Choroid plexus epithelial cell (primary cell): ENCODE data around the gene CSNK1A1.
"Not testable (repeated sequence)": the region's sequence is repeated elsewhere in the genome, so short reads cannot be mapped to it uniquely, and the experiment has no call there.

Experiments used
- DNase-seq: peaks from one replicate; pipeline ENCODE4 v3.0.0-alpha.2; 2010; ENCODE audit warnings: low read depth
- H3K4me3 ChIP-seq: 2 replicates; pipeline ENCODE4 v1.5.1; 2011; ENCODE audit warnings: low read depth, mild to moderate bottlenecking, control low read depth, low read length, moderate library complexity
- TF ChIP-seq, protein P1 (sequence below): conservative IDR thresholded peaks from 2 replicates; pipeline ENCODE4 v1.5.1; 2011; ENCODE audit warnings: low read depth, mild to moderate bottlenecking, control low read depth, inconsistent platforms, low read length, moderate library complexity

CSNK1A1 gene

DNA sequence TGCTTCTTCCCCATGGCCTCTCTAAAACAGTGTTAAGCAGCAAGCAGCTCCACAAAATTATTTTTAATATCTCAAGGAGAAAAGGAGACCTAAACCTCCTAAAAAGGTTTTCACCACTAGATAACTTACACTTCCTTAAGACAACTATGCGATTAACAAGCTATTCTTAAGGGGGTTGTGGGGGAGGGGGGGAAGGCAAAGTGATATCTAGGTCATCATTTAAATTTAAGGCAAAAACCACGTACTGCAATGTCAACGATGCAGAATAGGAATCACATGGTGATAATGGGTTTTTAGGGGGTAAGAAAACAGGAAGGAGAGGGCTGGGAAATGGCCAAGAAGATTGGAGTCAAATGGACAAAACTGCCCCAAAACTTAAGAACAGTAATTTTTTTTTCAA, 32.6 kb downstream of the CSNK1A1 start:
- TF ChIP-seq, protein P1, sequence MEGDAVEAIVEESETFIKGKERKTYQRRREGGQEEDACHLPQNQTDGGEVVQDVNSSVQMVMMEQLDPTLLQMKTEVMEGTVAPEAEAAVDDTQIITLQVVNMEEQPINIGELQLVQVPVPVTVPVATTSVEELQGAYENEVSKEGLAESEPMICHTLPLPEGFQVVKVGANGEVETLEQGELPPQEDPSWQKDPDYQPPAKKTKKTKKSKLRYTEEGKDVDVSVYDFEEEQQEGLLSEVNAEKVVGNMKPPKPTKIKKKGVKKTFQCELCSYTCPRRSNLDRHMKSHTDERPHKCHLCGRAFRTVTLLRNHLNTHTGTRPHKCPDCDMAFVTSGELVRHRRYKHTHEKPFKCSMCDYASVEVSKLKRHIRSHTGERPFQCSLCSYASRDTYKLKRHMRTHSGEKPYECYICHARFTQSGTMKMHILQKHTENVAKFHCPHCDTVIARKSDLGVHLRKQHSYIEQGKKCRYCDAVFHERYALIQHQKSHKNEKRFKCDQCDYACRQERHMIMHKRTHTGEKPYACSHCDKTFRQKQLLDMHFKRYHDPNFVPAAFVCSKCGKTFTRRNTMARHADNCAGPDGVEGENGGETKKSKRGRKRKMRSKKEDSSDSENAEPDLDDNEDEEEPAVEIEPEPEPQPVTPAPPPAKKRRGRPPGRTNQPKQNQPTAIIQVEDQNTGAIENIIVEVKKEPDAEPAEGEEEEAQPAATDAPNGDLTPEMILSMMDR = no peak
- no peak for DNase-seq
- no peak overlapping the region for H3K4me3 ChIP-seq

DNA sequence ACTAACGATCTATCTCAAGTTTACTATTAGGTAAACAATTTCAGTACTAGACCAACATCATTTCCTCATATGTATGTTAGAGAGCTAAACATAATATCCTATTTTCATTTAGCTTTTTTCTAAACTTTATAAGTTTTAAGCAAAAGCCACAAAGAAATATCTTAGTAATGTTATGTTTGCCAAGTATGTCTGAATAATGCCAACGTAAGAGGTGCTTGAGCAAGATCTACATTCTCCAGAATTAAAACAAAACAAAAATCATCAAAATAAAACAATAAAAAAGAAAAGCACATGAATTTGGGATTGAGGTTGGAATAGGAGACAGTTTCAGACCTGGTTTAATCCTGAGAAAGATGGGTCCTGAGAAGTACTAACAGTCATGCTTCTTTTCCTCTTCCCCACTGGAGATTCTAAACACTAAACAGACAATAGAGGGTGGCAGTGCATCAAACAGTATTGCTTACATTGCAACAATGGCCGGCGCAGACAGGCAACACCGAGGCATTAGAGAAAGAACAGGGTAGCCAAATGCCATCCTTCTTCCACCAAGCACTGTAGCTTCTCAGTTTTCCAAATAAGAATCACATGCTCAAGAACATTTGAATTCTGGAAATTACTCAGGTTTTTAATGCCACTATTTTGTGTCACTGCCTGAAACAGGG, 33.6 kb downstream of the CSNK1A1 start:
- TF ChIP-seq, protein P1 = no peak
- no peak for DNase-seq
- no peak overlapping the region for H3K4me3 ChIP-seq

DNA sequence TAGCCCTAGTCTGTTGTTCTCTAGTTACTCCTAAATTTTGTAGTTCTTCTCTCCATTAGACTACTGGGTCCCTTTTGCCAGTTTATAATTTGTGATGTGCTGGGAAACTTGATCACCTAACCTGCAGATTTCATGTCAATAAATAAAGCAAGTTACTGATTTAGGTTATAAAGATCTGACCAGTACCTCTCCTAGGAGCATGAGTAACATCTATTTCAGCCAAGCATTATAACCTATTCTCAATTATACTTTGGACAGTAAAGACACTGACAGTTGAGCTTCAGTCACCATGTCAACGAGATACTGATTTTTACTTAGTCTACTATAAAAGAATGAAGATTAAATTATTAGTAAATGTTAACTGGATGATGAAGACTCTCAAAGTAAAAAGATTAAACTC, 36.7 kb downstream of the CSNK1A1 start:
- no peak for DNase-seq
- H3K4me3 ChIP-seq = no peak overlapping the region
- TF ChIP-seq, protein P1 = no peak

DNA sequence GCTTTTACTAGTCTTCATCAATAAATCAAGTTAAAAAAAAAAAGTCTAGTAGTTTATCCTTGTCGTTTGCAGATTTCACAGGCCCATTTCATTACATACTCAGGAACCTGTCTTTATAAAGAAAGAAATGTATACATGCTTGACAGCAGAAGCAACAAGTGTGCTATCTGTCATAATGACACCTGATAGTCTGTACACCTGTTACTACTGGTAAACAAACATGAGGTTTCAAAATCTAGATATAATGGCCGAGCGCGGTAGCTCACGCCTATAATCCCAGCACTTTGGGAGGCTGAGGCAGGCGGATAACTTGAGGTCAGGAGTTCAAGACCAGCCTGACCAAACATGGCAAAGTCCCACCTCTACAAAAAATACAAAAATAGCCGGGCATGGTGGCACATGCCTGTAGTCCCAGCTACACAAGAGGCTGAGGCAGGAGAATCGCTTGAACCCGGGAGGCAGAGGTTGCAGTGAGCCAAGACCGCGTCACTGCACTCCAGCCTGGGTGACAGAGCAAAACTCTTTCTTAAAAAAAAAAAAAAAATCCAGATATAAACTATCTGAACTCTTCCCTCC, 37.8 kb downstream of the CSNK1A1 start:
- not testable (repeated sequence) for DNase-seq, H3K4me3 ChIP-seq

DNA sequence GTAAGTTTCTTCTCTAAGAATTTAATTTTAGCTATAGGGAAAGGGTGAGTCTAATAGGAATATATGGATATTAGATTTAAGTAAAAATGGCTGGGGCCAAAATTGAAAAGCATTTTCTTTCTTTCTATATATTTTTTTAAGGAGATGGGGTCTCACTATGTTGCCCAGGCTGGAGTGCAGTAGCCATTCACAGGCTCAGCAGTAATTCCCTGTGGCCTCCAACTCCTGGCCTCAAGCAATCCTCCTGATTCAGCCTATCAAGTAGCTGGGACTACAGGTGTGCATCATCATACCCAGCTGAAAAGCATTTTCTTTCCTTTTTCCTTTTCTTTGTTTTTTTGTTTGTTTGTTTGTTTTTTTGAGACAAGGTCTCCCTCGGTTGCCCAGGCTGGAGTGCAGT, 41.1 kb downstream of the CSNK1A1 start:
- TF ChIP-seq, protein P1 = no peak
- DNase-seq = no peak
- no peak overlapping the region for H3K4me3 ChIP-seq

DNA sequence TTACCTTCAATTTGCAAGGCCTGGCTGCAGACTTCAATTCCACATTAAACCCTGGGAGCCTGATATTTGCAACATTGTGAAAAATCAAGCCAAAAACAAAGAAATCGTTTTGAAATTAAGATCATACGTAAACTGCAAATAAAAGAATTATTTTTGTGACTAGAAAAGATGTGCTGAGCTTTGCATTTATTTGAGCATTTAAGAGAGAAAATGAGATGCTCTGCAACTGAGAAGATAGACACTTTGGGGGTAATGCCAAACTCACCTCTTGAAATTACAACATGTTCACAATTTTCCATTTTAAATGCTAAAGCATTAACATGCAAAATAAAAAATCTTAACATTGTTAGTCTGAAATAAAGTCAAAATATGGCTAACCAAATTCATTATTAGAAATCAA, 46.6 kb downstream of the CSNK1A1 start:
- no peak overlapping the region for H3K4me3 ChIP-seq
- DNase-seq = no peak
- TF ChIP-seq, protein P1 = no peak

DNA sequence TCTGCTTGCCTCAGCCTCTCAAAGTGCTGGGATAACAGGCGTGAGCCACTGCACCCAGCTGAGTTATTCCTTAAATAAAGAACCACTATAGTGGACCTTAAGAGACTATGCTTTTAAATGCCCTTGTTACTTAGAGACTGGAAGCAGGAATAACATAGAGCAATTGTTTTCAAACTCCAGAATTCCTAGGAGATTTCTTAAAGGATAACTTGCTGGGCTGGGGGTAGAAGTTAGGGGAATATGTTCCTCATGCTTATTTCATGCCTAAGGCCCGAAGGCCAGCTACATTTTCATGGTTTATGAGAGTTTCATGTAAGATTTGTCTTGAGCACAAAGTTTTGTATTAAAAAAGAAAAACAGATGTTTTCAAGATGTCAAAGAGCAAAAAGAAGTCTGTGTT, 48.2 kb downstream of the CSNK1A1 start:
- H3K4me3 ChIP-seq = no peak overlapping the region
- TF ChIP-seq, protein P1 = no peak
- DNase-seq = no peak
